ENCODE data around the gene ATG2B. TPM values are rescaled to one million over a fixed set of nuclear protein-coding genes. Genes with fewer than 3 reads are reported as not detected.
A peak's percentile ranks its signal among the peaks of the same experiment; 100 is the strongest.
"Not testable (repeated sequence)": the region's sequence is repeated elsewhere in the genome, so short reads cannot be mapped to it uniquely, and the experiment has no call there.

ATG2B gene
- total RNA-seq, 1 donor from 2014 or later, result 9.2 TPM

GRCh38 chr14:96383445-96383844, 20.3 kb upstream of the ATG2B start:
- ATAC-seq, result no peak
- intact Hi-C loops (cut with DNase I), result no loop called here
- DNase-seq (ENCODE audit: missing footprints), result no peak

DNA sequence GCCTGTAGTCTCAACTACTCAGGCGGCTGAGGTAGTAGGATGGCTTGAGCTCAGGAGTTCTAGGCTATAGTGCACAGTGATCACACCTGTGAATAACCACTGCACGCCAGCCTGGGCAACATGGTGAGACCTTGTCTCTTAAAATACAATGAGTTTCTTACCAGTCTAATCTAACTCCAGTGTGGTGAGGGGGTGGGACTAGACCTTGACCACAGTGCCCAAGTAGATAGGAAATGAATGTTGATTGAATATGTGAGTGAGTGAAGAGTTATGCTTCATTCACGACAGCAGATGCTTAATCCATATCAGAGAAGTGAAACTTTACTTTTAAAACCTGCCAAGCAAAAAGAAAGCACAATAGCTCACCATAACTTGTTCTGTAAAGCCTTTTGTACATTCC, 17.6 kb upstream of the ATG2B start:
- ATAC-seq (no peak), DNase-seq (ENCODE audit: missing footprints) (no peak)
- intact Hi-C loops (cut with DNase I), result no loop called here

DNA sequence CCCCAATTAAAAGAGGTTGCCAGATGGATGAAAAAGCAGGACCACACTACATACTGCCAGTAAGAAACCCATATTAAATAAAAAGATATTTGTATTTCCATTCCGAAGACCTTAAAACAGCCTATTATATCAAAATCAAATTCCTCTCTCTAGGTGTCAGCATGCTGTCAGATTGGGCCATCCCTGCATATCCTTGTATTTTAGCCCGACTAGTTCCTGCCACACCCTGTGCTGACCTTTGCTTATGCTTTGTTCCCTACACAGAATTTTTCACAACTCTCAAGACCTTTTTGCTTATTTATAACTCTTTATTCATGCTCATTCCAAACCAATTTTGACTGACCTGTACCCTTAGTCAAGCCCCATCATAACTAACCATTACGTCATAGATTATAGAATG, 13.0 kb upstream of the ATG2B start:
- DNase-seq (ENCODE audit: missing footprints) (no peak), ATAC-seq (no peak)
- intact Hi-C loops (cut with DNase I), result no loop called here

DNA sequence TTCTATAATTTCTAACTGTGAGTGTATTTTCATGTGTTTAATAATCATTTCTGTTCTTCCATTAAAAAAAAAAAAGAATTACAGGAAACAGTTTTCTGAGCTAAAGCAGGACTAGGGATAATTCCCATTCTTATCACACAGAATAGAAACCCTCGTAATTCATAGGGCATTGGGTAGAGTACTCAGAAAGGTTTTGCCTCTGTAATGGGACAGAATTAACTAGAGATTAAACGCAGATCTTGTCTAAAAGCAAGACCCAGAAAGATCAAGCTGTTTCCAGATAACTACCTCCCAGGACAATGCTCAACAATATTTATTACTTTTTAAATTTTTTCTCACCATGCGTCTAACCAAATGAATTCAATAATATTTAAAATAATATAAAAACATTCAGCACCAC, 10.4 kb upstream of the ATG2B start:
- intact Hi-C loops (cut with DNase I), result no loop called here
- DNase-seq (ENCODE audit: missing footprints) (no peak), ATAC-seq (no peak)

GRCh38 chr14:96370528-96370927, 7.4 kb upstream of the ATG2B start:
- intact Hi-C loops (cut with DNase I), result no loop called here
- no peak for ATAC-seq
- no peak for DNase-seq (ENCODE audit: missing footprints)

DNA sequence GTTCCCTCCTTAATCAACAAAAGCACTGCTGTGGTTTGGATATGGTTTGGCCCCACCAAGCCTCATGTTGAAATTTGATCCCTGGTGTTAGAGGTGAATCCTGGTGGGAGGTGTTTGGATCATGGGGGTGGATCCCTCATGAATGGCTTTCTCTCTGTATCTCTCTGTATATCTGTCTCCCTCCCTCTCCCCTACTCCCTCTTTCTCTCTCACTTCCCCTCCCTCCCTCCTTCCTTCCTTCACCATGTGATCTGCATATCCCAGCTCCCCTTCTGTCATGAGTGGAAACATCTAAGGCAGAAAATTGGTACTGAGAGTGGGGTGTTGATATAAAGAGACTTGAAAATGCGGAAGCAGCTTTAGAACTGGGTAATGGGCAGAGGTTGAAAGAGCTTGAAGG, 5.4 kb upstream of the ATG2B start:
- intact Hi-C loops (cut with DNase I), result no loop called here
- no peak for DNase-seq (ENCODE audit: missing footprints)
- no peak for ATAC-seq

DNA sequence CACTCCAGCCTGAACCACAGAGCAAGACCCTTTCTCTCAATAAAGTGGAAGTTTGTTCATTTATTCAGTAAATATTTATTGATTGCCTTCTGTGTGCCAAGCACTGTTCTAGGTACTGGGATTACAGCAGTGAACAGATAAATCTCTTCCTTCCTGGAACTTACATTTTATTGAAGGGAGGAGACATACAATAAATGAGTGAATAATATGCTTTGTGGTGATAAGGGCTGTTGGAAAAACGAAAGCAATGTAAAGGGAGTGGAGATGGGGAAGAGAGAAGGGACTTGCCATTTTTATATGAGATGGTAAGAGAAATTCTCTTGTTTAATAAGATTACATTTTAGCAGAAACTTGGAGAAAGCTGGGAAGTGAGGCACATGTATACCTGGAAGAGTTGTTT, 1.8 kb upstream of the ATG2B start:
- intact Hi-C loops (cut with DNase I), result loop anchor here (5.0 kb wide), 1 partner anchor 57 kb away; no protein-coding TSS in a partner anchor
- DNase-seq (ENCODE audit: missing footprints) (no peak), ATAC-seq (no peak)

DNA sequence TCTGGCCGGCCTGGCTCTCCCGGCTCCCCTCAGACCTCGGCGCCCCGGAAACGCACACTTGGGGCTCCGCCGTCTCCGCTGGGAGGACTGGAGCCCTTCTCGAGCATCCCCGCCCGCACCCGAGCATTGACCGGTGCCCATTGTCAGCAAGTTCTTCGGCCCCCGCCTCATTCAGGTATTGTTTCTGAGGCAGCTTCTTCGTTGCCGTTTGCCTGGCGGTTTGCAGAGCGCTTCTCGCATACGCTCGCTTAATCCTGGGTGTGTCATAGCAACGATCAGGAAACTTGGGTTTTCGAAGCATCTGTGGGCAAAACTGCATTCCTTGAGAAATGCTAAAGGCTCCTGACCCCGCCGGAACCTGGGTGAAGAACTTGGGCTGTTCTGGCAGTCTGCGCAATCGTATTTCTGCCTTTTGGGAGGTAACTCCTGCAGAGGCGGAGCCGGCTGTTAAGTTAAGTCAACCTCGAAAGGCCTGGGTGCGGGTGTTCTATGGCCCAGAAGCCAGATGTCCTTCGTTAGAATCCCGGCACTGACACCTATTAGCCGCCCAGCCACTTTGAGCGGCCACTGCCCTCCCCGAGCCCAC, 703 bp upstream of the ATG2B start:
- peak; percentile 73 for DNase-seq (ENCODE audit: missing footprints)
- intact Hi-C loops (cut with DNase I), result loop anchor here (2.0 to 5.0 kb wide), 2 partner anchors 27 to 58 kb away; no protein-coding TSS in a partner anchor
- no peak for ATAC-seq

DNA sequence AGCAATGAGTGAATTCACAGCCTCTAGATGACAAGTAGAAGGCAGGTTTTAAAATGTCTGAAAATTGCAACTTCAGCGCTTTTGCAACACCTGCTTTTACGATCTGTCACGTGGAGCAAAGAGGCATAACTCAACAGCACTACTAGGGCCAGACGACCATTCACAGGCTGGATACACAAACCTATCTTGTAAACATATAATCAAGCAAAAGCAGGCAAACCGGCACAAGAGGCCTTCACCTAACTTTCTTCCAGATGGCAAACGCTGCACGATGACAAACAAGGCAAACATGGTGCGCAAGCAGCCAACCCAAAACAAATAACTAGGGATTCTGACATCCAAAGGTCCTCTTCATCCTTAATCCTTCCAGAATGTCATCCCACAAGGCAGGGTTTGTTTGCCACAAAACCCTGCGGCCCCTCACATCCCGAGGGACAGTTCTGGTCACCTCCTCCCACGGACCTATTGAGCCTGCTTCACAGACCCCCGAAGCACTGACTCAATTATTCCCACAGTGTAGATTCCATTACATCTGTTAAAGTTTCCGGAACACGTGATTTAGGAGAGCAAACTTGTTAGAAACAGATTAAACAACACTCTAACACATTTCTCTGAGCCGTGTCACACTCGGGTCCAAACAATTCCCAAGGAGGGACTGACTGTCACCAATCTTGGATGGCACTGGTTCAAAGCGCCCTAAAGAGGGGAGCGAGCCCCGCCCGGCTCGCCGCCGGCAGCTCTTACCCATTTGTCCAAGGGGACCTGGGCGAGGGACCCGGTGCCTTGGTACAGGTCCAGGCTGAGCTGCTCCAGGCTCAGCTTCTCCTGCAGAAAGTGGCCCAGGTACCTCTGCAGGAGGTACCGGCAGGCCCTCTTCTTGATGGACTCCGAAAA, 823 bp downstream of the ATG2B start:
- intact Hi-C loops (cut with DNase I), result loop anchor here (2.0 to 5.0 kb wide), 2 partner anchors 28 to 60 kb away; no protein-coding TSS in a partner anchor
- DNase-seq (ENCODE audit: missing footprints) (peak; percentile 82), ATAC-seq (peak; percentile 19)

DNA sequence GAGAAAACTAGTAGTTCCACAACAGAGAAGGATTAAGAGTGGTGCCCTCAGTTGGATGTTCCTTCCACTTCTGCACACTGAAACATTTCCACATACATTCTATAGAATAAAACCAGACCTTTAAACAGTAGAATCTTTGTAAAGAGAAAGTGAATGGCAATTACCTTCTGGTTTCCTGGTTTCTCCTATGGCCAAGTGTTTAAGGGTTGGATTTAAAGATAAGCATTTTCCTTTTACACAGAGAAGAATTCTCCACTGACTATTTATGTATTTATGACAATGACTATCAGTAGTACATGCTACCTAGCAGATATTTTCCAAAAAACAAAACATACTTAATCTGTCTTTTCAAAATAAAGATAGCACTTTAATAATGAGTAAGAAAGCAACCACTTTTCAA, 3.2 kb downstream of the ATG2B start:
- DNase-seq (ENCODE audit: missing footprints) (no peak), ATAC-seq (no peak)
- intact Hi-C loops (cut with DNase I), result loop anchor here (5.0 kb wide), 1 partner anchor 62 kb away; no protein-coding TSS in a partner anchor

DNA sequence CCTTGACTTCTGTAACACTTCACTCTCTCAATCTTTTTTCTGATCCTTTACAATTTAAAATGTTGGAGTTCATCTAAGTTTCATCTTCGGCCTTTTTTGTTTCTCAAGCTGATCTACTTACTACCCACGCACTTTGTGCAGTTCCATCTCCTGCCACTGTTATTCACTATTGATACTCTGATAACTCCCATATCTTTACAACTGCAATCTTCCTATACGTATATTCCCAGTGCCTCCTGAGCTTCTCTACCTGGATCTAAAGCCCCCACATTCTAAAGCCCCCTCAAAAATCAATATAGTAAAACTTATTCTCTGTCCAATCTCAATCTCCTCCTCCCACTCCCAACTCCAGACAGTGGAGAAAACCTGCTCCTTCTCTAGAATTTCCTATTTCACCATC, 5.9 kb downstream of the ATG2B start:
- DNase-seq (ENCODE audit: missing footprints) (no peak), ATAC-seq (no peak)
- intact Hi-C loops (cut with DNase I), result no loop called here

GRCh38 chr14:96354246-96354645, 8.9 kb downstream of the ATG2B start:
- intact Hi-C loops (cut with DNase I), result no loop called here
- ATAC-seq (no peak), DNase-seq (ENCODE audit: missing footprints) (no peak)

GRCh38 chr14:96352708-96353107, 10.4 kb downstream of the ATG2B start:
- ATAC-seq, result no peak
- intact Hi-C loops (cut with DNase I), result no loop called here

DNA sequence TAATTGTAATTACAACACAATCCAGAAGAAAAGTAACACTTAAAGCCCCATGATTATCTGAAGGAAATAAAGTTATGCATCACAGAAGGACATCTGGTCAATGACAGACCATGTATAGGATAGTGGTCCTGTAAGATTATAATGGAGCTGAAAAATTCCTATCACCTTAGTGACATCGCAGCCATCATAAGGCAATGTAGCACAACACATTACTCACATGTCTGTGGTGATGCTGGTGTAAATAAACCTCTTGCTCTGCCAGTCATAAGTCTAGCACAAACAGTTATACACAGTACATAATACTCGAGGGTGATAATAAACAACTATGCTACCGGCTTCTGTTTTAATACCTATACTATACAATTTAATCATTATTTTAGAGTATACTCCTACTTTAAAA, 11.2 kb downstream of the ATG2B start:
- DNase-seq (ENCODE audit: missing footprints) (no peak), ATAC-seq (no peak)
- intact Hi-C loops (cut with DNase I), result no loop called here

More at GRCh38 chr14:96352708-96353107, 10.4 kb downstream of the ATG2B start:
- DNase-seq (ENCODE audit: missing footprints), result no peak

DNA sequence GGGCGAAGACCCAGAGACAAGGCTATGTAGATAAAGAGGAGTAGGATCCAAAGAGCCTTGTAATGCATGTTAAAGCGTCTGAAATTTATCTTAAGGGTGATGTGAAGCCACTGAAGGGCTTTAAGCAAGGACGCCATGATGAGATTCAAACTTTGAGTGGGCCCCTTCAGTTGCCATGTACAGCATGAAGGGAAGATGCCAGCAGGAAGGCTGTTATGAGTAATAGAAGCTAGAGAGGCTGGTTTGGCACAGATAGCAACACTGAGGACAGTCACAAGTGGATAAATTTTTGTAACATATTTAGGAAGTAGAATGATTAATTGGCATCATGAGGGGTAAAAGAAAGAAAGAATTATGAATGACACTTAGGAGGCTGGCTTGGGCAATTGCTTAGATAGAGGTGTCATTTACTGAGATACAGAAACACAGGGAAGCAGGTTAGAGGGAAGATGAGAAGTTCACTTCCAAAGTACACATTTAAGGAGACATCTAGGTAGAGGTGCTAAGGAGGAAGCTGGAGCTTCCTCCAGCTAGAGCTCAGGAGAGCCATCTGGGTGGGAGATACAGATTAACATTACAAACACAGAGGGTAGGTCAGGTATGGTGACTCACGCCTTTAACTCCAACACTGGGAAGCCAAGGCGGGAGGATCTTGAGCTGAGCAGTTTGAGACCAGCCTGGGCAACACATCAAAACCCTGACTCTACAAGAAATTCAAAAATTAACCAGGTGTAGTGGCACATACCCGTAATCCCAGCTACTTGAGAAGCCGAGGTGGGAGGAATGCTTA, 13.7 kb downstream of the ATG2B start:
- intact Hi-C loops (cut with DNase I), result no loop called here
- DNase-seq (ENCODE audit: missing footprints), result no peak
- no peak for ATAC-seq

DNA sequence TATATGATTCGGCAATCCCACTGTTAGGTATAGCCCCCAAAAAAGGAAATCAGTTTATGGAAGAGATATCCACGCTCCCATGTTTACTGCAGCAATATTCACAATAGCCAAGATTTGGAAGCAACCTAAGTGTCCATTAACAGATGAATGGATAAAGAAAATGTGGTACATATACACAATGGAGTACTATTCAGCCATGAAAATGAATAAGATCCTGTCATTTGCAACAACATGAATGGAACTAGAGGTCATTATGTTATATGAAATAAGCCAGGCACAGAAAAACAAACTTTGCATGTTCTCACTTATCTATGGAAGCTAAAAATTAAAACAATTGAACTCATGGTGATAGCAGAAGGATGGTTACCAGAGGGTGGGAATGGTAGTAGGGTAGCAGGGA, 15.2 kb downstream of the ATG2B start:
- intact Hi-C loops (cut with DNase I); DNase-seq (ENCODE audit: missing footprints): not testable (repeated sequence)

GRCh38 chr14:96345669-96346068, 17.5 kb downstream of the ATG2B start:
- ATAC-seq, result no peak
- DNase-seq (ENCODE audit: missing footprints), result no peak
- intact Hi-C loops (cut with DNase I), result no loop called here

More for the DNA sequence above, 15.2 kb downstream of the ATG2B start:
- ATAC-seq, result not testable (repeated sequence)

- DNase-seq (ENCODE audit: missing footprints), result no peak
- intact Hi-C loops (cut with DNase I), result no loop called here
- ATAC-seq, result no peak
Observed at GRCh38 chr14:96341323-96341722, 21.8 kb downstream of the ATG2B start.

DNA sequence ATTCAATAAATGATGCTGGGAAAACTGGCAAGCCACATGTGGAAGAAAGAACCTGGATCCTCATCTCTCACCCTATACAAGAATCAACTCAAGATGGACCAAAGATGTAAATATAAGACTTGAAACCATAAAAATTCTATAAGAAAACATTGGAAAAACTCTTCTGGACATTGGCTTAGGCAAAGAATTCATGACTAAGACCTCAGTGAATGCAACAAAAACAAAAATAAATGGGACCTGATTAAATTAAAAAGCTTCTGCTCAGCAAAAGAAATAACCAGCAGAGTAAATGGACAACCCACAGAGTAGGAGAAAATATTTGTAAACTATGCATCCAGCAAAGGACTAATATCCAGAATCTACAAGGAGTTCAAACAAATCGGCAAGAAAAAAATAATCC, 24.6 kb downstream of the ATG2B start:
- DNase-seq (ENCODE audit: missing footprints) (no peak), ATAC-seq (no peak)
- intact Hi-C loops (cut with DNase I), result no loop called here

All from Right ventricle myocardium inferior (tissue), 1 donor.